NCI-H524 treated with DMSO at 0.1 percent for 48 hours (cell line): ENCODE measurements around the gene ZNF362.
"Not testable (repeated sequence)": the region's sequence is repeated elsewhere in the genome, so short reads cannot be mapped to it uniquely, and the experiment has no call there.

ENCODE experiments used
- DNase-seq: peaks from one replicate; lab custom pipeline; 2025; lab: John Stamatoyannopoulos, UW

Gene ZNF362

DNA sequence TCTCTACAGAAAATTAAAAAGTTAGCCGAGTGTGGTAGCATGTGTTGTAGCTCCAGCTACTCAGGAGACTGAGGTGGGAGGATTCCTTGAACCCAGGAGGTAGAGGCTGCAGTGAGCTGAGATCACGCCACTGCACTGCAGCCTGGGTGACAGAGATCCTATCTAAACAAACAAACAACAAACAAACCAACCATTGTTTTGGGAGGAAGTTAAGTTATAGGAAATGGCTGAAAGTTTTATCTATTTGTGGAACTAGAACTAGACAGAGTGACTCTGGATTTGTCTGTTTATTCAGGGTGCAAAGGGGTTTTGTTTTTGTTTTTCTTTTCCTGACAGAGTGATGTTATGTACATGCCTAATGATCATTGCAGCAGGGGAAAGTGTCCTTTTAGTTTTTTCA is 31.0 kb downstream of the ZNF362 start:
- DNase-seq, result no peak

GRCh38 chr1:33288976-33289857 is 32.9 kb downstream of the ZNF362 start:
- no peak for DNase-seq

- DNase-seq, result no peak
These were observed 33.5 kb downstream of the ZNF362 start for GRCh38 chr1:33289858-33290154.

DNA sequence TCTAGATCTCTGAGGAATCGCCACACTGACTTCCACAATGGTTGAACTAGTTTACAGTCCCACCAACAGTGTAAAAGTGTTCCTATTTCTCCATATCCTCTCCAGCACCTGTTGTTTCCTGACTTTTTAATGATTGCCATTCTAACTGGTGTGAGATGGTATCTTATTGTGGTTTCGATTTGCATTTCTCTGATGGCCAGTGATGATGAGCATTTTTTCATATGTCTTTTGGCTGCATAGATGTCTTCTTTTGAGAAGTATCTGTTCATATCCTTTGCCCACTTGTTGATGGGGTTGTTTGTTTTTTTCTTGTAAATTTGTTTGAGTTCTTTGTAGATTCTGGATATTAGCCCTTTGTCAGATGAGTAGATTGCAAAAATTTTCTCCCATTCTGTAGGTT is 34.3 kb downstream of the ZNF362 start:
- not testable (repeated sequence) for DNase-seq

DNA sequence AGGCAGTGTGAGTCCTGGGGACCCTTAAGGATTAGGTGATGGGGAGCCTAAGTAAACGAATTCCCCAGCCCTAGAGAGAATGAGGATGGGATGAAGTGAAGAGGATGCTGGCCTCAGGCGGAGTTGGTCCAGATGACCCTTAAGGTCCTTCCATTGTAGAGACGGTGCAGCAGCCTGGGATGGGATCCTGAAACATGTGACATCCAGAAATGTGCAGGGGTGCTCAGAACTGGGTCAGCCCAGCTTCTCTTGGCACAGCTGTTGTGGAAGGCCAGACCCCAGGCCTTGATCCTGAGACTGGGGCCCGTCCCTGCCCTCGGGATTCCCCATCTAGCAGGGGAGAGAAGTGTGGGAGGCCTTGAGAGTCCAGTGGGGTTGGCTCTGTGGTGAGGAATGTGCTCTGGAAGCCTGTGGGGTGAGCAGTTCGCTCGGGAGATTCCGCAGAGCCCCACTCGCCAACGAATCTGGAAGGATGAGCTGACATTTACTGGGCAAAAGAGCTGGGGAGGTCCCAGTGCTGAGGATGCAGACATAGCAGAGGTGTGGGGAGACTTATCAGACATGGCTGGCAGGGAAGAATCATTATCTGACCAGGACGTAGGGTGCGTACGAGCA is 36.5 kb downstream of the ZNF362 start:
- no peak for DNase-seq

- no peak for DNase-seq
These were observed 38.0 kb downstream of the ZNF362 start for GRCh38 chr1:33294071-33295010.

- DNase-seq, result no peak
These were observed 38.7 kb downstream of the ZNF362 start for GRCh38 chr1:33295023-33295422.

DNA sequence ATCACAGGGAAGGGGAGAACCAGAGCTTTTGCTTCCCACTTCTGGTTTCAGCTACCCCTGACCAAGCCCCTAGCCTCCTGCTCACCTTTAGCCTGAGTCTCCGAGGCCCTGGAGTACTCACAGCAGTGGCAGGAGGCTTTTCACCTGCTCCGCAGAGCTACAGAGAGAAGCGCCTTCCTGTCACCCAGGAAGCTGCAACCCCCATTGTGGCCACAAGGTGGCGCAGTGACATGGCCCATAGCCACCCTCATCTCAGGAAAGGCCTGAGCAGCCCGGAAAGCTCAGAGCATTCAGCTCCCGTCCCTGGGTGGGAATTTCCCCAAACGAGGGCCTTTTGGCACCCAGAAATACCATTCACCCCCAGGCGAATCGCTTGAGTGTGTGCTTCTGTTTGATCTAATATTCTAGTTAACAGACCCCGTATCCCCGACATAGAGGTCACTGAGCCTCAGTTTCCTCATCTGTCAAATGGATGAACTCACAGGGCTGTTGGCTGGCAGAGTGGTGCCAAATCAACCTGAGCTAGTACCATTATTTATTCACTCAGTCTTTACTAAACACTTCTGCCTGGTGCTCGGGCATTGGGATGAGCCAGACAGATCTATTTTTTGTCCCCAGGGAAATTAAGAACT is 39.3 kb downstream of the ZNF362 start:
- no peak for DNase-seq

- DNase-seq, result no peak
These were observed 39.8 kb downstream of the ZNF362 start for GRCh38 chr1:33296082-33296458.

DNA sequence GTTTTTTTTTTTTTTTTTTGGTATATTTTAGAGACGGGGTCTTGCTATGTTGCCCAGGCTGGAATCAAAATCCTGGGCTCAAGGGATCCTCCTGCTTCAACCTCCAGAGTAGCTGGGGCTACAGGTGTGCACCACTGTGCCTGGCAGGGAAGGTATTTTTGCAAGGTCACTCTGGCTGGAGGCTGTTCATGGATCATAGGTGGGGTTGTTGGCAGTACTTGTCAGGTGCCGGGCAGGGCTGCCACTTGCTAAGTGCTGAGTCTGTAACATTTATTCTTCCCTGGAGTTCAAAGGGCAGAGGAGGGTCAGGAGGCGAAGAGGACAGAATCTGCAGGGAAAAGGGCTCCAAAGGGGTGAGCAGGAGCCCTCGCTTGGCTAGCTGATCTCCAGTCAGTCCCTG is 40.5 kb downstream of the ZNF362 start:
- no peak for DNase-seq

DNA sequence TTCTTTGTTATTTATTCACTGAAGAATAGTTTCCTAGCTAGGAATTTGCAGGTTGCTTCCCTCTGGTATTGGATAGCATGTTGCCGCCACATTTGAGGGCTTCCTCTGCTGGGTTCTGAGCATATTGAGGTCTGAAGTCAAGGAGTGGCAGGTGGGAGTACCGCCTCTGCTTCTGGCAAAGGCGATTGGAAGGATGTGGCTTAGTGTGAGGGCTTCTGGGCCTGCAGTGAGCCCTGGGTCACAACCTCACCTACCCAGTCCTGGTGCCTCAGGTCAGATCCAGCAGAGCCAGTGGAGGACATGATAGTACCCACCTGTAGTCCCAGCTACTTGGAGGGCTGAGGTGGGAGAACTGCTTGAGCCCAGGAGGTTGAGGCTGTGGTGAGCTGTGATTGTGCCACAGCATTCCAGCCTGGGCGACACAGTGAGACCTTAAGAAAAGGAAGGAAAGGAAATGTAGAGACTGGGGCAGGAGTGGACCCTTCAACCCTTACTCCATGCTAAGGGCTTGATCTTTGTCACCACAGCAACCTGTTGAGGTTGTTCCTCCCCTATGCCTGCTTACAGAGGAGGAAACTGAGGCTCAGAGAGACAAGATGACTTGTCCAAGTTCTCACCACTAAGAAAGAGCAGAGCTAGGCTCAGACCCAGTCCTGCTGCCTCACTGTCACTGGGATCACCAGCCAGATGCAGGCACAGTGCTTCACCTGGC is 41.8 kb downstream of the ZNF362 start:
- no peak for DNase-seq

DNA sequence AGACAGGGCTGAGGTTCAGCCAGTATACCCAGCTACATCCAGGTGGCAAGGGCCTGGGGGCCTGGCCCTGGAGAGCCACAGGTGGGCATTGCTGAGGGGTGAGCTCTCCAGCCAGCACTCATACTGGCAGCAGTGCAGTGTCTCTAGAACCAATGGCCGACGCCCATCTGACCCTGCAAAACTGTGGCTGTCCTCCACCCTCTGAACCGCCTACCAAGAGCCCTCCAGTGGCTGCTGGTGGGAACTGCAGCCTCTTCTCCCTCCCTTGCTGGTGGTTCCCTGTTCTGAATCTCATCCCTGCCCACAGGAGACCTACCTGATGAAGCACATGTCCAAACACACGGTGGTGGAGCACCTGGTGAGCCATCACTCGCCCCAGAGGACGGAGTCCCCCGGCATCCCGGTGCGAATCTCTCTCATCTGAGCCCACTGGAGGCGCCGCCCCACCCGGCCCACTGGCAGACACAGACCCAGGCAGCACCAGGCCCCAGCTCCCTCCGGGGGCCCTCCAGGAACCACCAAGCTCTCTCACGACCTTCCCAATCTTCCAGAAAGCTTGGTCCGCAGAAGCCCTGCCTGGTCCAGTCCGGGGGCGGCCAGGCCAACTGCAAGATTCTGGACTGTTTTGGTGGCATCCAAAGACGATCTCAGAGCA is 42.5 kb downstream of the ZNF362 start:
- no peak for DNase-seq

DNA sequence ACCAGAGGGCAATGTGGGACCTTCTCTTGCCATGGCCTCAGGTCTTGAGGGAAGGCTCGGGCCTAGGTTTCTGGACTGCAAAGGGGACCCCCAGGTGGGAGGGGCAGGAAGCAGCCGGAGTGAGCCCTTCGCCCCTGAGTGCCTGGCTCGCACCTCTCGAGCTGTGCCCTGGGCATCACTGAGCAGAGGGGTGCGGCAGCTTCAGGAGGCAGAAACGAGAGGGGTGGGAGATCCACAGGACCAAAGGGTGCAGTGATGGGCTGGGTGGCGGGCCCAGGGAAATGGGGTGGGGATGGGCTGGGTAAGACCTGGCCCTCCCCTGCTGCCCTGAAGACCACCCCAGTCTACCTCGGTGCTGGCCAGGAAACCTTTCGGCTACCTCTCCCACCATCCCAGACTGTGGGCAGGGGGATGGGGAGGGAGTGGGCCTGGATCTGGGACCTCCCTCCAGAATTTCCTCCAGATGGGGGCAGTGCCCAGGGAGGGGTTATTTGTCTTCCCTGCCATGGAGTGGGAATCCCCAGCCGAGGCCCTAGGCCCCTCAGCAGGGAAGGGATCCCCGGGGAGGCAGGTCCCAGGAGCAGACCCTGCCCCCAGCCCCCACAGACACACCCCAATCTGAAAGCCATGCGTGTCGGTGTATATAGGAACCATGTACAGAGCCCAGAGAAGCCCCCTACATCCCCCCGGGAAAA is 43.3 kb downstream of the ZNF362 start:
- no peak for DNase-seq

GRCh38 chr1:33300673-33301072 is 44.4 kb downstream of the ZNF362 start:
- no peak for DNase-seq

- no peak for DNase-seq
These were observed 45.1 kb downstream of the ZNF362 start for GRCh38 chr1:33301273-33301984.

GRCh38 chr1:33302325-33302724 is 46.0 kb downstream of the ZNF362 start:
- DNase-seq, result no peak

DNA sequence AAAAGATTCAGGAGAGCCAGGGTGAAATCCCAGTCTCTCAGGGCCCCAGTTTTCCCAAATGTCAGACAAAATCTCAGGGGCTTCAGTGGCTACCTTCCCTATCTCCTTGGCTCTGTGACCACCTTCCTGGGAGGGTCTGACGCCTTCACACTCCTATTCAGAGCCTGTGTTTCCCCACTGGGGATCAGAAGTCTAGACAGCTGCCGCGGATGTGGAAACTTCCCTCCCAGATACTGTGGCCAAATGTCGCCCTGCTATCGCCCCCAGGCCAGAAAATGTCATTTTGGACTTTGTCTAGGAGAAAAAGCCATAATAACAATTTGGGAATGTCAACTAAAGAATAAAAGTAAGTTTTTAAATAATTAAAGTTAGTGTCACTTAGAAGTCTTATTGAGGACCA is 48.7 kb downstream of the ZNF362 start:
- no peak for DNase-seq

- no peak for DNase-seq
These were observed 49.7 kb downstream of the ZNF362 start for GRCh38 chr1:33305816-33306652.
